Fibroblast of lung (primary cell): ENCODE measurements around the gene RNF145.
"Not testable (repeated sequence)": the region's sequence is repeated elsewhere in the genome, so short reads cannot be mapped to it uniquely, and the experiment has no call there.

Experiments
- CTCF ChIP-seq, 2 donors: IDR thresholded peaks in 1 of 2; conservative IDR thresholded peaks in 1 of 2; 1 replicate in 1 of 2; 2 replicates in 1 of 2; pipeline ENCODE4 v1.5.1; 2011 to 2012; ENCODE audit warnings: low read length in 2 of 2, control low read depth in 1 of 2, inconsistent platforms in 1 of 2, low read depth in 1 of 2, mild to moderate bottlenecking in 1 of 2
- EZH2 ChIP-seq: IDR thresholded peaks from 2 replicates; pipeline ENCODE4 v1.5.1; 2012; ENCODE audit warnings: low read length, control low read depth, mild to moderate bottlenecking; ENCODE audit errors: missing control alignments

GRCh38 chr5:159158553-159159091 lies 50.7 kb downstream of the RNF145 start:
- TF ChIP-seq CTCF (conservative IDR thresholded peaks at IDR 0.05 in 1 of 2, IDR thresholded peaks at IDR 0.05 in 1 of 2; ENCODE audit: low read depth in 1 of 2, low read length in 2 of 2); EZH2: not testable (repeated sequence)
